SK-N-SH (cell line): ENCODE measurements around the gene ATP6V1D. TPM values are rescaled to one million over a fixed set of nuclear protein-coding genes. Genes with fewer than 3 reads are reported as not detected.

Experiments
- CTCF ChIA-PET: fragments of 300-600, 350-600 bp; formaldehyde crosslinking; extraction: SDS; loops from one replicate; lab custom pipeline; 2021; lab: Yijun Ruan, JAX
- POLR2A ChIA-PET: fragments of 350-600 bp; sonication (Branson Sonifier 250); formaldehyde crosslinking; extraction: SDS; loops from one replicate; lab custom pipeline; 2020; ENCODE audit warnings: antibody characterized with exemption, inconsistent platforms; lab: Yijun Ruan, JAX
- DNase-seq: peaks from one replicate; pipeline ENCODE4 v3.0.0; 2012
- H2AFZ ChIP-seq: fragments of 200-600 bp; sonication (generic); 2 replicates; pipeline ENCODE4 v1.8.1; 2016; ENCODE audit warnings: antibody characterized with exemption, mild to moderate bottlenecking, low read depth
- H3F3A ChIP-seq: fragments of 200-600 bp; sonication (generic); replicated peaks from 2 replicates; pipeline ENCODE3; 2016; ENCODE audit warnings: antibody characterized with exemption, mild to moderate bottlenecking; ENCODE audit not compliant: insufficient read depth
- H3K27ac ChIP-seq, 2 experiments: fragments of 200-500 bp in 1 of 2; fragments of 200-600 bp in 1 of 2; sonication (Bioruptor generic) in 1 of 2; sonication (generic), shearing (Covaris generic) in 1 of 2; 2 replicates each; pipeline versions ENCODE4 v1.5.1 to v1.6.1; 2014 to 2016; ENCODE audit warnings: low read depth in 2 of 2, inconsistent platforms in 1 of 2, low read length in 1 of 2, mild to moderate bottlenecking in 1 of 2, mixed read lengths in 1 of 2
- H3K27me3 ChIP-seq: fragments of 200-600 bp; sonication (generic), shearing (Covaris generic); 2 replicates; pipeline ENCODE4 v1.6.1; 2016; ENCODE audit warnings: mixed run types; ENCODE audit not compliant: insufficient read depth
- H3K36me3 ChIP-seq, 2 experiments: fragments of 200-500 bp in 1 of 2; fragments of 200-600 bp in 1 of 2; sonication (Bioruptor generic) in 1 of 2; sonication (generic) in 1 of 2; replicated peaks in 1 of 2; 2 replicates each; pipeline versions ENCODE3 to v1.5.1; 2014 to 2016; ENCODE audit warnings: low read length in 1 of 2, mild to moderate bottlenecking in 1 of 2; ENCODE audit not compliant: insufficient read depth in 2 of 2, control insufficient read depth in 1 of 2
- H3K4me1 ChIP-seq, 2 experiments: fragments of 200-500 bp in 1 of 2; fragments of 200-600 bp in 1 of 2; sonication (Bioruptor generic) in 1 of 2; sonication (generic), shearing (Covaris generic) in 1 of 2; 2 replicates each; pipeline versions ENCODE4 v1.5.1 to v1.6.1; 2014 to 2016; ENCODE audit warnings: low read depth in 1 of 2, low read length in 1 of 2, mixed run types in 1 of 2; ENCODE audit not compliant: insufficient read depth in 2 of 2, control insufficient read depth in 1 of 2
- H3K4me2 ChIP-seq: fragments of 200-600 bp; sonication (generic), shearing (Covaris generic); 2 replicates; pipeline ENCODE4 v1.6.1; 2017; ENCODE audit warnings: mixed run types
- H3K4me3 ChIP-seq, 2 experiments: fragments of 200-500 bp in 1 of 2; fragments of 200-600 bp in 1 of 2; sonication (Bioruptor generic) in 1 of 2; sonication (generic), shearing (Covaris generic) in 1 of 2; 2 replicates each; pipeline versions ENCODE4 v1.5.1 to v1.8.1; 2014 to 2016; ENCODE audit warnings: low read depth in 2 of 2, inconsistent platforms in 1 of 2, low read length in 1 of 2, mild to moderate bottlenecking in 1 of 2, mixed read lengths in 1 of 2, moderate library complexity in 1 of 2
- H3K79me2 ChIP-seq: fragments of 200-600 bp; sonication (generic); 2 replicates; pipeline ENCODE4 v1.8.1; 2017; ENCODE audit warnings: mild to moderate bottlenecking; ENCODE audit not compliant: insufficient read depth
- H3K9ac ChIP-seq: fragments of 200-600 bp; sonication (generic); 2 replicates; pipeline ENCODE4 v1.6.1; 2017; ENCODE audit warnings: mixed run types
- H3K9me2 ChIP-seq: fragments of 200-600 bp; sonication (generic); 2 replicates; pipeline ENCODE4 v1.6.1; 2017; ENCODE audit warnings: mixed run types
- H3K9me3 ChIP-seq: fragments of 200-600 bp; sonication (generic); 2 replicates; pipeline ENCODE4 v1.6.1; 2017; ENCODE audit warnings: mixed run types, mild to moderate bottlenecking, moderate library complexity
- H4K20me1 ChIP-seq: fragments of 200-600 bp; sonication (generic); 2 replicates; pipeline ENCODE4 v1.6.1; 2017; ENCODE audit warnings: mild to moderate bottlenecking, mixed run types; ENCODE audit not compliant: insufficient read depth
- CHD2 ChIP-seq: fragments of 150-350 bp; IDR thresholded peaks from 2 replicates; pipeline ENCODE4 v1.6.1; 2018; ENCODE audit warnings: low read length; ENCODE audit not compliant: partially characterized antibody
- ELF1 ChIP-seq: IDR thresholded peaks from 2 replicates; pipeline ENCODE4 v1.4.0; 2012
- EP300 ChIP-seq, 2 experiments: IDR thresholded peaks; 2 replicates each; pipeline versions ENCODE4 v1.4.0 to v1.6.1; 2012; ENCODE audit warnings: borderline replicate concordance in 1 of 2, low read depth in 1 of 2, low read length in 1 of 2
- FOSL2 ChIP-seq: IDR thresholded peaks from 2 replicates; pipeline ENCODE4 v1.4.0; 2012; ENCODE audit warnings: low read depth, mild to moderate bottlenecking, moderate library complexity, borderline replicate concordance
- GATA2 ChIP-seq: sonication (generic); formaldehyde crosslinking; IDR thresholded peaks from 2 replicates; pipeline ENCODE4 v1.5.0; 2020; ENCODE audit warnings: mild to moderate bottlenecking, missing genetic modification reagents
- MAX ChIP-seq: IDR thresholded peaks from 2 replicates; pipeline ENCODE4 v1.4.0; 2012; ENCODE audit warnings: low read depth
- NFIC ChIP-seq: IDR thresholded peaks from 2 replicates; pipeline ENCODE4 v1.4.0; 2012; ENCODE audit warnings: borderline replicate concordance
- REST ChIP-seq: IDR thresholded peaks from 2 replicates; pipeline ENCODE4 v1.6.1; 2012; ENCODE audit warnings: mild to moderate bottlenecking, low read depth, low read length, moderate library complexity
- RXRA ChIP-seq: IDR thresholded peaks from 2 replicates; pipeline ENCODE4 v1.4.0; 2012; ENCODE audit warnings: low read depth, mild to moderate bottlenecking, borderline replicate concordance
- SIN3A ChIP-seq: IDR thresholded peaks from 2 replicates; pipeline ENCODE4 v1.6.1; 2012; ENCODE audit warnings: low read depth, mild to moderate bottlenecking, low read length, moderate library complexity, borderline replicate concordance
- SMC3 ChIP-seq: IDR thresholded peaks from 2 replicates; pipeline ENCODE4 v1.6.1; 2012; ENCODE audit warnings: low read depth, low read length, improper control_type of control experiment
- TEAD4 ChIP-seq: IDR thresholded peaks from 2 replicates; pipeline ENCODE4 v1.4.0; 2012; ENCODE audit warnings: mild to moderate bottlenecking, borderline replicate concordance; ENCODE audit not compliant: insufficient read depth
- YY1 ChIP-seq: IDR thresholded peaks from 2 replicates; pipeline ENCODE4 v1.4.0; 2012; ENCODE audit warnings: low read depth, mild to moderate bottlenecking
- ZBTB33 ChIP-seq: IDR thresholded peaks from 2 replicates; pipeline ENCODE4 v1.4.0; 2012; ENCODE audit warnings: low read depth, borderline replicate concordance
- WGBS: methylation state at CpG from one replicate; pipeline ENCODE4 v1.1.6; 2017; ENCODE audit warnings: low lambda C conversion rate; 5-methylcytosine and 5-hydroxymethylcytosine counted together
- polyA plus RNA-seq, 3 experiments: library from polyadenylated mRNA; depleted of rRNA; stranded (reverse); fragments of >200 nt; gene quantifications; 2 replicates each; pipeline ENCODE4 v1.2.3, GENCODE V29; 2012
- TF ChIP-seq, protein P1 (sequence below): fragments of 200-600 bp; sonication (generic); IDR thresholded peaks from 2 replicates; pipeline ENCODE4 v1.6.1; 2017; ENCODE audit warnings: antibody characterized with exemption, mild to moderate bottlenecking, moderate library complexity

The ATP6V1D gene
- polyA plus RNA-seq, 1 of the 3 experiments (the other 2 are of a cell fraction), result 39.2 TPM

- Histone ChIP-seq H3K36me3 (no peaks in the 10 kb centered on the region), H3K27ac (no peak overlapping the region), H3K27me3 (no peaks in the 10 kb centered on the region), H3K9me3 (no peaks in the 10 kb centered on the region), H3K4me1 (no peaks in the 10 kb centered on the region; a peak in 1 of 4 replicates), H3K9me2 (no peaks in the 10 kb centered on the region), H3F3A (no peaks in the 10 kb centered on the region), H3K4me3 (no peak overlapping the region), H3K79me2 (no peaks in the 10 kb centered on the region), H4K20me1 (no peaks in the 10 kb centered on the region), H3K4me2 (no peak overlapping the region), H2AFZ (peak overlapping the region; percentile 43; the same call in 1 of the 2 replicates), H3K9ac (no peak overlapping the region)
- WGBS, result 69% methylated on average over 5 of the region's 5 CpGs
- no peak for DNase-seq
- no peak for TF ChIP-seq ELF1
- CTCF ChIA-PET, result no interaction called here
- POLR2A ChIA-PET, result no interaction called here
These were observed 36.2 kb upstream of the ATP6V1D start for GRCh38 chr14:67395876-67396189.

GRCh38 chr14:67395086-67395875 is 35.7 kb upstream of the ATP6V1D start:
- no peaks in the 10 kb centered on the region; a peak in 1 of 4 replicates for H3K4me1 ChIP-seq
- no peaks in the 10 kb centered on the region for H3K27me3 ChIP-seq
- peak overlapping the region; percentile 43; the same call in 1 of the 2 replicates for H2AFZ ChIP-seq
- no peak overlapping the region for H3K4me3 ChIP-seq
- H3F3A ChIP-seq, result no peaks in the 10 kb centered on the region
- TF ChIP-seq SIN3A (no peak), YY1 (no peak), FOSL2 (no peak), ELF1 (no peak), CHD2 (no peak), GATA2 (CRISPR knock-in tag) (no peak), RXRA (no peak), SMC3 (no peak), NFIC (no peak), MAX (no peak), ZBTB33 (no peak), REST (no peak), EP300 (IDR thresholded peaks at IDR 0.05; ENCODE audit: borderline replicate concordance in 1 of 2, low read depth in 1 of 2, low read length in 1 of 2) (no peak), TEAD4 (no peak)
- TF ChIP-seq, protein P1, sequence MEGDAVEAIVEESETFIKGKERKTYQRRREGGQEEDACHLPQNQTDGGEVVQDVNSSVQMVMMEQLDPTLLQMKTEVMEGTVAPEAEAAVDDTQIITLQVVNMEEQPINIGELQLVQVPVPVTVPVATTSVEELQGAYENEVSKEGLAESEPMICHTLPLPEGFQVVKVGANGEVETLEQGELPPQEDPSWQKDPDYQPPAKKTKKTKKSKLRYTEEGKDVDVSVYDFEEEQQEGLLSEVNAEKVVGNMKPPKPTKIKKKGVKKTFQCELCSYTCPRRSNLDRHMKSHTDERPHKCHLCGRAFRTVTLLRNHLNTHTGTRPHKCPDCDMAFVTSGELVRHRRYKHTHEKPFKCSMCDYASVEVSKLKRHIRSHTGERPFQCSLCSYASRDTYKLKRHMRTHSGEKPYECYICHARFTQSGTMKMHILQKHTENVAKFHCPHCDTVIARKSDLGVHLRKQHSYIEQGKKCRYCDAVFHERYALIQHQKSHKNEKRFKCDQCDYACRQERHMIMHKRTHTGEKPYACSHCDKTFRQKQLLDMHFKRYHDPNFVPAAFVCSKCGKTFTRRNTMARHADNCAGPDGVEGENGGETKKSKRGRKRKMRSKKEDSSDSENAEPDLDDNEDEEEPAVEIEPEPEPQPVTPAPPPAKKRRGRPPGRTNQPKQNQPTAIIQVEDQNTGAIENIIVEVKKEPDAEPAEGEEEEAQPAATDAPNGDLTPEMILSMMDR, result no peak
- H3K9me3 ChIP-seq, result no peaks in the 10 kb centered on the region
- WGBS, result 79% methylated on average over 10 of the region's 16 CpGs
- no peaks in the 10 kb centered on the region for H4K20me1 ChIP-seq
- no peak overlapping the region for H3K4me2 ChIP-seq
- H3K79me2 ChIP-seq, result no peaks in the 10 kb centered on the region
- no peak for DNase-seq
- POLR2A ChIA-PET, result no interaction called here
- H3K9ac ChIP-seq, result no peak overlapping the region
- CTCF ChIA-PET, result interaction anchor here (0.9 kb wide), 1 partner anchor 309 kb away, joined by 3 read pairs; no protein-coding TSS in a partner anchor
- no peaks in the 10 kb centered on the region for H3K9me2 ChIP-seq
- H3K27ac ChIP-seq, result no peak overlapping the region
- H3K36me3 ChIP-seq, result no peaks in the 10 kb centered on the region
